GM12878 (cell line): ENCODE data around the gene CNOT6L. TPM values are rescaled to one million over a fixed set of nuclear protein-coding genes. Genes with fewer than 3 reads are reported as not detected.

ENCODE experiments used
- ATAC-seq: fragments of 200-7000 bp; cut with Tn5 transposase; 3 replicates; pipeline ENCODE4 v1.9.1; 2020; ENCODE audit warnings: mild to moderate bottlenecking, moderate library complexity
- BruUV-seq: library from RNA; stranded (reverse); fragments of 400-500 nt; replicated peaks from 2 replicates; lab custom pipeline; 2021; lab: Mats Ljungman, UMichigan
- CTCF ChIA-PET: fragments of 300-600 bp; sonication (Branson Sonifier 250); formaldehyde crosslinking; extraction: SDS; loops from one replicate; lab custom pipeline; 2021; ENCODE audit warnings: inconsistent platforms; lab: Yijun Ruan, JAX
- POLR2A ChIA-PET: fragments of 350-600 bp; formaldehyde crosslinking; extraction: SDS; loops from one replicate; lab custom pipeline; 2021; ENCODE audit warnings: inconsistent platforms; lab: Charles Lee
- RAD21 ChIA-PET: fragments of 300-600 bp; sonication (Branson Sonifier 250); formaldehyde crosslinking; loops from one replicate; lab custom pipeline; 2023; ENCODE audit warnings: antibody characterized with exemption; ENCODE audit not compliant: unreplicated experiment; lab: Charles Lee
- SMC1A ChIA-PET: fragments of 300-600 bp; sonication (Branson Sonifier 250); formaldehyde crosslinking; loops from one replicate; lab custom pipeline; 2023; ENCODE audit not compliant: unreplicated experiment, uncharacterized antibody; lab: Charles Lee
- DNase-seq: peaks from one replicate; pipeline ENCODE4 v3.0.0-alpha.2; 2011; ENCODE audit warnings: low read depth, low spot score
- FAIRE-seq: peaks from 3 replicates; lab custom pipeline; 2011; peaks lifted over from hg19 to GRCh38; lab: Jason Lieb, UNC
- H2AFZ ChIP-seq: 2 replicates; pipeline ENCODE4 v1.6.0; 2011; ENCODE audit warnings: low read depth, low read length, control low read depth; ENCODE audit not compliant: control insufficient read depth
- H3K27ac ChIP-seq: 2 replicates; pipeline ENCODE4 v1.5.1; 2011; ENCODE audit warnings: control low read depth; ENCODE audit not compliant: control insufficient read depth, insufficient read depth
- H3K27me3 ChIP-seq, 2 experiments: replicated peaks in 1 of 2; 2 replicates each; pipeline versions ENCODE4 v1.6.0 to v1.6.1; 2011; ENCODE audit warnings: low read length in 1 of 2; ENCODE audit not compliant: control insufficient read depth in 2 of 2, insufficient read depth in 2 of 2
- H3K36me3 ChIP-seq, 2 experiments: 2 replicates each; pipeline ENCODE4 v1.5.1; 2011; ENCODE audit warnings: low read length in 1 of 2; ENCODE audit not compliant: control insufficient read depth in 2 of 2, insufficient read depth in 2 of 2
- H3K4me1 ChIP-seq: 2 replicates; pipeline ENCODE4 v1.6.1; 2011; ENCODE audit warnings: mild to moderate bottlenecking, low read length, moderate library complexity, mixed read lengths; ENCODE audit not compliant: control insufficient read depth, insufficient read depth
- H3K4me2 ChIP-seq: 2 replicates; pipeline ENCODE4 v1.6.0; 2011; ENCODE audit warnings: control low read depth; ENCODE audit not compliant: control insufficient read depth, insufficient read depth
- H3K4me3 ChIP-seq: fragments of 200-600 bp; sonication (generic); 2 replicates; pipeline ENCODE4 v1.5.1; 2016
- H3K79me2 ChIP-seq: 2 replicates; pipeline ENCODE4 v1.6.0; 2011; ENCODE audit warnings: low read length; ENCODE audit not compliant: control insufficient read depth, insufficient read depth
- H3K9ac ChIP-seq: 2 replicates; pipeline ENCODE4 v1.8.0; 2011; ENCODE audit warnings: low read length, control low read depth, mixed read lengths; ENCODE audit not compliant: control insufficient read depth, insufficient read depth
- H3K9me3 ChIP-seq: replicated peaks from 3 replicates; pipeline ENCODE4 v1.5.1; 2011; ENCODE audit warnings: mild to moderate bottlenecking, low read length; ENCODE audit not compliant: control insufficient read depth, insufficient read depth
- H4K20me1 ChIP-seq: 2 replicates; pipeline ENCODE4 v1.6.0; 2011; ENCODE audit not compliant: control insufficient read depth, insufficient read depth
- FOXK2 ChIP-seq: fragments of 450-650 bp; IDR thresholded peaks from 2 replicates; pipeline ENCODE4 v1.6.1; 2017; ENCODE audit warnings: mild to moderate bottlenecking, moderate library complexity
- GATAD2B ChIP-seq: fragments of 450-650 bp; conservative IDR thresholded peaks from 2 replicates; pipeline ENCODE4 v1.6.1; 2017; ENCODE audit warnings: low read depth, mild to moderate bottlenecking, moderate library complexity
- IKZF2 ChIP-seq, 2 experiments: fragments of 450-650 bp; IDR thresholded peaks; 2 replicates each; pipeline ENCODE4 v1.6.1; 2017; ENCODE audit warnings: mild to moderate bottlenecking in 2 of 2, moderate library complexity in 2 of 2
- MAX ChIP-seq: IDR thresholded peaks from 2 replicates; pipeline ENCODE4 v1.6.1; 2012; ENCODE audit warnings: low read depth, low read length, improper control_type of control experiment
- NFYA ChIP-seq: IDR thresholded peaks from 2 replicates; pipeline ENCODE4 v1.6.1; 2011; ENCODE audit warnings: low read depth, mild to moderate bottlenecking, low read length, improper control_type of control experiment, borderline replicate concordance
- NKRF ChIP-seq: fragments of 450-650 bp; conservative IDR thresholded peaks from 2 replicates; pipeline ENCODE4 v1.6.1; 2017; ENCODE audit warnings: mild to moderate bottlenecking, moderate library complexity
- NRF1 ChIP-seq: conservative IDR thresholded peaks from 2 replicates; pipeline ENCODE4 v1.6.1; 2011; ENCODE audit warnings: mild to moderate bottlenecking, low read depth, low read length, improper control_type of control experiment
- PKNOX1 ChIP-seq: fragments of 450-650 bp; IDR thresholded peaks from 2 replicates; pipeline ENCODE4 v1.6.1; 2016; ENCODE audit warnings: mild to moderate bottlenecking
- PML ChIP-seq: IDR thresholded peaks from 2 replicates; pipeline ENCODE4 v1.6.1; 2012; ENCODE audit warnings: low read length, inconsistent platforms
- RB1 ChIP-seq: fragments of 450-650 bp; formaldehyde crosslinking; IDR thresholded peaks from 2 replicates; pipeline ENCODE4 v1.6.1; 2017; ENCODE audit warnings: mild to moderate bottlenecking, borderline replicate concordance
- RELB ChIP-seq: fragments of 450-650 bp; IDR thresholded peaks from 2 replicates; pipeline ENCODE4 v1.6.1; 2017; ENCODE audit warnings: low read depth, mild to moderate bottlenecking, moderate library complexity
- SMAD1 ChIP-seq: fragments of 450-650 bp; IDR thresholded peaks from 2 replicates; pipeline ENCODE4 v1.6.1; 2018; ENCODE audit warnings: mild to moderate bottlenecking, low read depth; ENCODE audit not compliant: partially characterized antibody
- ZNF384 ChIP-seq: IDR thresholded peaks from 2 replicates; pipeline ENCODE4 v1.6.1; 2012; ENCODE audit warnings: low read depth, mild to moderate bottlenecking, low read length, improper control_type of control experiment, borderline replicate concordance
- WGBS: methylation state at CpG from one replicate; pipeline ENCODE4 v1.1.6; 2016; ENCODE audit warnings: low lambda C conversion rate; ENCODE audit not compliant: insufficient replicate concordance, insufficient coverage; ENCODE audit errors: missing lambda C conversion rate; 5-methylcytosine and 5-hydroxymethylcytosine counted together
- in situ Hi-C: fragments of 300-500 bp; cut with MboI; formaldehyde crosslinking; loops from 9 replicates; pipeline ENCODE4 v1.14.3; 2018; ENCODE audit warnings: mixed read lengths
- intact Hi-C: fragments of 100-400 bp; cut with micrococcal nuclease; formaldehyde crosslinking; loops from one replicate; pipeline ENCODE4 v1.14.2; 2022; ENCODE audit not compliant: unreplicated experiment
- polyA plus RNA-seq, 11 experiments: library from polyadenylated mRNA; depleted of rRNA in 4 of 11; unstranded in 6 of 11; stranded (reverse) in 5 of 11; fragments of >200 nt; fragmentation: Nextera tagmentation in 4 of 11; fragmentation: Illumina TruSeq in 1 of 11; extraction: Ambion mirVana in 4 of 11; extraction: Trizol in 1 of 11; gene quantifications; 1 replicate in 1 of 11; 2 replicates in 10 of 11; pipeline versions ENCODE4 v1.2.1 to v1.2.3, GENCODE V29; 2011 to 2016; ENCODE audit warnings: inconsistent platforms in 2 of 11, missing spikeins in 2 of 11, low read depth in 1 of 11
- total RNA-seq, 4 experiments: library from RNA; depleted of rRNA in 3 of 4; stranded (reverse); fragments of >200 nt in 3 of 4; fragmentation: Illumina TruSeq in 1 of 4; extraction: Trizol in 1 of 4; gene quantifications; 2 replicates each; pipeline versions ENCODE4 v1.2.1 to v1.2.3, GENCODE V29; 2013 to 2021
- TF ChIP-seq, protein P1 (sequence below): IDR thresholded peaks from 2 replicates; pipeline ENCODE4 v1.6.1; 2011; ENCODE audit warnings: mild to moderate bottlenecking, low read depth, low read length, moderate library complexity; ENCODE audit not compliant: insufficient replicate concordance

Gene CNOT6L
- total and polyA plus RNA-seq, 10 of the 15 experiments (the other 5 are each of a cell fraction or from before 2014, with no cell fraction given) = 1.1 to 10.0 (median 3.0) TPM

GRCh38 chr4:77681792-77682191 lies 137.4 kb downstream of the CNOT6L start (continued):
- TF ChIP-seq NRF1 = no peak
- no peak for TF ChIP-seq SMAD1
- no peak for TF ChIP-seq MAX

DNA sequence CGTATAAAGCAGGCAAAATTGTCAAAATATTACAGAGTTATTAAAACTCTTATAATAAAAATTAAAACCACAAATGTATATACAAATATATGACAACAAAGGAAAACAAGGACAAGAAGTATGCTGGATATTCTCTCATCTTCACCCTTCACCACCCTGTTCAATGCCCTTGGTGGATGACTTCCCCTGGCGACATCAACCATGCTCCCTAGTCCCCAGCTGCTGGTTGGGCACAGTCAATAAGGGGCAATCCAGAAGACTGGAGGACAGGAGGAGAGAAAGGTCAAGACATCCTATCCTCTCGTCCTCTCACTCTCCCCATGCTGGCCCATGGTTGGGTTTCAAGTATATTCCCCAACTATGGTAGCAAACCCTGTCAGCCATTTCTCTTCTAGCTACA lies 142.3 kb downstream of the CNOT6L start:
- H3K9ac ChIP-seq = no peak overlapping the region
- intact Hi-C loops = no loop called here
- no peaks in the 10 kb centered on the region for H3K4me1 ChIP-seq
- no peaks in the 10 kb centered on the region for H3K79me2 ChIP-seq
- ATAC-seq (no peak), DNase-seq (no peak), FAIRE-seq (no peak)
- no peaks in the 10 kb centered on the region for H3K9me3 ChIP-seq
- WGBS = 4% methylated on average over 3 of the region's 3 CpGs
- RAD21 ChIA-PET = no interaction called here
- H4K20me1 ChIP-seq = no peaks in the 10 kb centered on the region
- no peaks in the 10 kb centered on the region for H3K27me3 ChIP-seq
- SMC1A ChIA-PET = no interaction called here
- H3K4me2 ChIP-seq = no peak overlapping the region
- no peak overlapping the region for H2AFZ ChIP-seq
- H3K36me3 ChIP-seq = no peaks in the 10 kb centered on the region
- CTCF ChIA-PET = no interaction called here
- TF ChIP-seq PKNOX1 (no peak), RELB (no peak), GATAD2B (no peak), PML (no peak), IKZF2 (IDR thresholded peaks at IDR 0.05) (no peak), NKRF (no peak), RB1 (no peak), ZNF384 (no peak), FOXK2 (no peak), NFYA (no peak)
- TF ChIP-seq, protein P1, sequence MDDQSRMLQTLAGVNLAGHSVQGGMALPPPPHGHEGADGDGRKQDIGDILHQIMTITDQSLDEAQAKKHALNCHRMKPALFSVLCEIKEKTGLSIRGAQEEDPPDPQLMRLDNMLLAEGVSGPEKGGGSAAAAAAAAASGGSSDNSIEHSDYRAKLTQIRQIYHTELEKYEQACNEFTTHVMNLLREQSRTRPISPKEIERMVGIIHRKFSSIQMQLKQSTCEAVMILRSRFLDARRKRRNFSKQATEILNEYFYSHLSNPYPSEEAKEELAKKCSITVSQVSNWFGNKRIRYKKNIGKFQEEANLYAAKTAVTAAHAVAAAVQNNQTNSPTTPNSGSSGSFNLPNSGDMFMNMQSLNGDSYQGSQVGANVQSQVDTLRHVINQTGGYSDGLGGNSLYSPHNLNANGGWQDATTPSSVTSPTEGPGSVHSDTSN = no peak
- POLR2A ChIA-PET = no interaction called here
- H3K4me3 ChIP-seq = no peak overlapping the region
- in situ Hi-C loops = no loop called here
- H3K27ac ChIP-seq = no peak overlapping the region
- no TSS peak for BruUV-seq
